ENCODE results near the gene GPRIN2.
"Not testable (repeated sequence)": the region's sequence is repeated elsewhere in the genome, so short reads cannot be mapped to it uniquely, and the experiment has no call there.

DNA sequence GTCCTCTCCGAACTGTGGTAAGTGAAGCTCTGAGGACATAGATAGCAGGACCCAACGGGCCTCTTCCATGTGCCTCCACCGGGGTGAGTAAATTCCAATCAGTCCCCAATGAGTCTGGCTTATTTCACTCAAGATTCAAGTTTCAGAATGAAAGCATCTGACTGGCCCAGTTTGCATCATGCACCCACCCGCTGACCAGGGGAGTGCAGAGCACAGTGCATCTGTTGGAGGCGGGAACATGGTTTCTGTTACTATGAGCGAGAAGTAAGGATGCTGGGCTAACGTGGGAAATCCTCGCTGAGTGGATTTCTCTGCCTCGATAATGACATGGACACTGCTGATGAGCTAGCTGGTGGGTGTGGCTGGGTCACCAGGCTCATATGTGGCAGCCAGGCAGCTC is 10.7 kb upstream of the GPRIN2 start:
- not testable (repeated sequence) for TF ChIP-seq EZH2 (IDR thresholded peaks at IDR 0.05; ENCODE audit: insufficient read depth, low read length); CTCF (IDR thresholded peaks at IDR 0.05; ENCODE audit: insufficient read depth, low read depth, low read length)

All from astrocyte (in vitro differentiated cells and primary cell).